Thyroid gland (tissue), 4 donors: ENCODE data around the gene TCF12. TPM values are rescaled to one million over a fixed set of nuclear protein-coding genes. Genes with fewer than 3 reads are reported as not detected.
"Not testable (repeated sequence)": the region's sequence is repeated elsewhere in the genome, so short reads cannot be mapped to it uniquely, and the experiment has no call there.

ENCODE experiments used
- DNase-seq, 2 donors: peaks; one replicate each; pipeline ENCODE4 v3.0.0-alpha.2; 2019
- H3K27ac ChIP-seq, 3 donors: fragments of 200-600 bp; sonication (generic); 1 replicate in 2 of 3; 2 replicates in 1 of 3; pipeline ENCODE4 v1.5.1; 2016 to 2019; ENCODE audit warnings: mild to moderate bottlenecking in 1 of 3, moderate library complexity in 1 of 3
- H3K27me3 ChIP-seq: fragments of 200-600 bp; sonication (generic); one replicate; pipeline ENCODE4 v1.5.1; 2019
- H3K36me3 ChIP-seq, 2 donors: fragments of 200-600 bp; sonication (generic); one replicate each; pipeline ENCODE4 v1.5.1; 2016 to 2019
- H3K4me1 ChIP-seq, 2 donors: fragments of 200-600 bp; sonication (generic); one replicate each; pipeline ENCODE4 v1.5.1; 2017 to 2019
- H3K4me3 ChIP-seq, 3 donors: fragments of 200-600 bp; sonication (generic); replicated peaks in 1 of 3; 1 replicate in 2 of 3; 2 replicates in 1 of 3; pipeline ENCODE4 v1.5.1; 2016; ENCODE audit warnings: mild to moderate bottlenecking in 1 of 3
- H3K9me3 ChIP-seq: fragments of 200-600 bp; sonication (generic); one replicate; pipeline ENCODE4 v1.5.1; 2017
- POLR2A ChIP-seq, 2 donors: fragments of 450-650 bp; IDR thresholded peaks; one replicate each; pipeline ENCODE4 v1.6.1; 2017; ENCODE audit warnings: antibody characterized with exemption in 2 of 2, mild to moderate bottlenecking in 2 of 2, moderate library complexity in 1 of 2
- WGBS, 2 donors: methylation state at CpG; one replicate each; pipeline ENCODE4 v1.1.5; 2017; 5-methylcytosine and 5-hydroxymethylcytosine counted together
- intact Hi-C: fragments of 100-400 bp; cut with DNase I; formaldehyde crosslinking; loops from one replicate; pipeline ENCODE4 v1.15.1; 2023
- total RNA-seq, 4 donors: library from RNA; depleted of rRNA; stranded (reverse); fragments of >200 nt; gene quantifications; one replicate each; pipeline ENCODE4 v1.2.3, GENCODE V29; 2016
- TF ChIP-seq, protein P1 (sequence below), 6 experiments: fragments of 200-600 bp in 3 of 6; fragments of 450-650 bp in 3 of 6; sonication (generic) in 3 of 6; IDR thresholded peaks; one replicate each; pipeline ENCODE4 v1.5.1; 2016 to 2019; ENCODE audit warnings: antibody characterized with exemption in 6 of 6, mild to moderate bottlenecking in 2 of 6, inconsistent platforms in 1 of 6, moderate library complexity in 1 of 6

TCF12 gene
- total RNA-seq, 4 donors from 2014 or later, result 54.8 to 156 (median 108) TPM

- H3K27me3 ChIP-seq, result no peaks in the 10 kb centered on the region
- H3K9me3 ChIP-seq, result no peaks in the 10 kb centered on the region
- no peak for TF ChIP-seq POLR2A (IDR thresholded peaks at IDR 0.05)
- TF ChIP-seq, protein P1, sequence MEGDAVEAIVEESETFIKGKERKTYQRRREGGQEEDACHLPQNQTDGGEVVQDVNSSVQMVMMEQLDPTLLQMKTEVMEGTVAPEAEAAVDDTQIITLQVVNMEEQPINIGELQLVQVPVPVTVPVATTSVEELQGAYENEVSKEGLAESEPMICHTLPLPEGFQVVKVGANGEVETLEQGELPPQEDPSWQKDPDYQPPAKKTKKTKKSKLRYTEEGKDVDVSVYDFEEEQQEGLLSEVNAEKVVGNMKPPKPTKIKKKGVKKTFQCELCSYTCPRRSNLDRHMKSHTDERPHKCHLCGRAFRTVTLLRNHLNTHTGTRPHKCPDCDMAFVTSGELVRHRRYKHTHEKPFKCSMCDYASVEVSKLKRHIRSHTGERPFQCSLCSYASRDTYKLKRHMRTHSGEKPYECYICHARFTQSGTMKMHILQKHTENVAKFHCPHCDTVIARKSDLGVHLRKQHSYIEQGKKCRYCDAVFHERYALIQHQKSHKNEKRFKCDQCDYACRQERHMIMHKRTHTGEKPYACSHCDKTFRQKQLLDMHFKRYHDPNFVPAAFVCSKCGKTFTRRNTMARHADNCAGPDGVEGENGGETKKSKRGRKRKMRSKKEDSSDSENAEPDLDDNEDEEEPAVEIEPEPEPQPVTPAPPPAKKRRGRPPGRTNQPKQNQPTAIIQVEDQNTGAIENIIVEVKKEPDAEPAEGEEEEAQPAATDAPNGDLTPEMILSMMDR (IDR thresholded peaks at IDR 0.05), result no peak
- no peak for DNase-seq
- intact Hi-C loops, result loop anchor here (10.0 kb wide), 1 partner anchor 385 kb away; no protein-coding TSS in a partner anchor
- H3K4me1 ChIP-seq, result peaks cover 0 to 16% of the 10 kb centered on the region in 2 donors
- no peak overlapping the region for H3K27ac ChIP-seq
- H3K4me3 ChIP-seq, result no peak overlapping the region
- 87 to 92% methylated on average over 4 of the region's 4 CpGs for WGBS, 2 donors
- H3K36me3 ChIP-seq, result no peaks in the 10 kb centered on the region
These were observed 231.8 kb downstream of the TCF12 start for GRCh38 chr15:57150066-57150865.

DNA sequence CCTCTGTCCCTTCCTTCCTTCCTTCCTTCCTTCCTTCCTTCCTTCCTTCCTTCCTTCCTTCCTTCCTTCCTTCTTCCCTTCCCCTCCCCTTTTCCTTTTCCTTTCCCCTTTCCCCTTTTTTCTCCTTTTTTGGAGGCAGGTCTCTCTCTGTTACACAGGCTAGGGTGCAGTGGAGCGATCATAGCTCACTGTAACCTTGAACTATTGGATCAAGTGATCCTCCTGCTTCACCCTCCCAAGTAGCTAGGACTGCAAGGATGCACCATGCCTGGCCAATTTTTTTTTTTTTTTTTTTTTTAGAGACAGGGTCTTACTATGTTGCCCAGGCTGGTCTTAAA is 232.4 kb downstream of the TCF12 start:
- H3K27me3 ChIP-seq, DNase-seq, H3K27ac ChIP-seq, H3K36me3 ChIP-seq, H3K9me3 ChIP-seq, H3K4me3 ChIP-seq: not testable (repeated sequence)
- H3K4me1 ChIP-seq, result peaks cover 0 to 16% of the 10 kb centered on the region in 2 donors
- intact Hi-C loops, result loop anchor here (10.0 kb wide), 1 partner anchor 384 kb away; no protein-coding TSS in a partner anchor
- 95 to 100% methylated on average over 1 of the region's 1 CpG for WGBS, 2 donors

DNA sequence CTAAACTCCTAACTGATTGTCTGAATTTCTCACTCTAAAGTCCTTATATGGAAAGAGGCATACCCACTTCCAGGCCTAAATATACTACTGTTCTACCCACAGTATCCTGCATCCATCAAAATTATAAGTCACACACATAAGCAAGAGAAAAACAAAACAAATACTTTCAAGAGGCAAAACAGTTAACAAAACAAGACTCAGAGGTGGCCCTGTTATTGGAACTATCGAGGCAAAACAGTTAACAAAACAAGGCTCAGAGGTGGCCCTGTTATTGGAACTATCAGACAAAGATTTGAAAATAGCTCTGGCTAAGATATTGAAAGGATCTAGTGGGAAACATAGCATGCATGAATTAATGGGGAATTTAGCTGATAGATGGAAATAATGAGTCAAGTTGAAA is 233.7 kb downstream of the TCF12 start:
- DNase-seq, result no peak
- H3K4me3 ChIP-seq, result no peak overlapping the region
- H3K36me3 ChIP-seq, result no peaks in the 10 kb centered on the region
- H3K27ac ChIP-seq, result no peak overlapping the region
- H3K9me3 ChIP-seq, result no peaks in the 10 kb centered on the region
- no peak for TF ChIP-seq POLR2A (IDR thresholded peaks at IDR 0.05)
- TF ChIP-seq, protein P1 (IDR thresholded peaks at IDR 0.05), result no peak
- H3K4me1 ChIP-seq, result peaks cover 0 to 12% of the 10 kb centered on the region in 2 donors
- H3K27me3 ChIP-seq, result no peaks in the 10 kb centered on the region
- intact Hi-C loops, result loop anchor here (10.0 kb wide), 1 partner anchor 383 kb away; no protein-coding TSS in a partner anchor
- 91 to 95% methylated on average over 1 of the region's 1 CpG for WGBS, 2 donors

DNA sequence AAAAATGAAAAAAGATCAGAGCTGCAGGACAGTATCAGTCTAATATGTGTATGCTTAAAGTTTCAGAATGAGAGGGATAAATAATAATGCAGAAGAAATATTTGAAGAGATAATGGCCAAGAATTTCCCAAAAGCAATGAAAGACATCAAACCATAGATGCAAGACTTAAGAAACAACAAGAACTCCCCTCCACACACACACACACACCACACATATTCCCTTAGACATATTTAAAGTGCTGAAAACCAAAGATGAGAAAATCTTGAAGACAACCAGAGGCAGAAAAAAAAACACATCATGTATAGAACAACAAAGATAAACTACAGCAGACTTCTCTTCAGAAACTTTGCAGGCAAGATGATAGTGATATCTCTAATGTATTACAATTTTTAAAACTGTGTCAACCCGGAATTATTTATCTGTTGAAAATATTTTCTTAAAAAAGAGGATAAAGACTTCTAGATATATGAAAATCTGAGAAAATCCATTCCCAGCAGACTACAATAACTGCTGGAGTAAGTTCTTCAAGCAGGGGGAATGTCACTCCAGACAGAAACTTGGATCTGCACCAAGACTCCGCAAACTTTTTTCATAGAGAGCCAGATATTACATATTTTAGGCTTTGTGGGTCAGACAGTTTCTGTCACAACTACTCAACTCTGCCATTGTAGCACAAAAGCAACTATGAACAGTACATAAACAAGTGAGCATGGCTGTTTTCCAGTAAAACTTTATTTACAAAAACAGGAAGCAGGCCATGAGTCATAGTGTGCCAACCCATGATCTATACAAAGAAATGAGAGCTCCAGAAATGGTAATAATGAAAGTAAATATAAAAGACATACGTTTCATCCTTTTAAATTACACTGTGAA is 234.5 kb downstream of the TCF12 start:
- Histone ChIP-seq H3K9me3 (no peaks in the 10 kb centered on the region), H3K36me3 (no peaks in the 10 kb centered on the region), H3K4me3 (no peak overlapping the region), H3K27ac (no peak overlapping the region), H3K27me3 (no peaks in the 10 kb centered on the region), H3K4me1 (peaks cover 0 to 12% of the 10 kb centered on the region in 2 donors)
- TF ChIP-seq POLR2A (IDR thresholded peaks at IDR 0.05), result no peak
- intact Hi-C loops, result loop anchor here (10.0 kb wide), 1 partner anchor 382 kb away; no protein-coding TSS in a partner anchor
- DNase-seq, result no peak
- 71 to 76% methylated on average over 3 of the region's 3 CpGs for WGBS, 2 donors

DNA sequence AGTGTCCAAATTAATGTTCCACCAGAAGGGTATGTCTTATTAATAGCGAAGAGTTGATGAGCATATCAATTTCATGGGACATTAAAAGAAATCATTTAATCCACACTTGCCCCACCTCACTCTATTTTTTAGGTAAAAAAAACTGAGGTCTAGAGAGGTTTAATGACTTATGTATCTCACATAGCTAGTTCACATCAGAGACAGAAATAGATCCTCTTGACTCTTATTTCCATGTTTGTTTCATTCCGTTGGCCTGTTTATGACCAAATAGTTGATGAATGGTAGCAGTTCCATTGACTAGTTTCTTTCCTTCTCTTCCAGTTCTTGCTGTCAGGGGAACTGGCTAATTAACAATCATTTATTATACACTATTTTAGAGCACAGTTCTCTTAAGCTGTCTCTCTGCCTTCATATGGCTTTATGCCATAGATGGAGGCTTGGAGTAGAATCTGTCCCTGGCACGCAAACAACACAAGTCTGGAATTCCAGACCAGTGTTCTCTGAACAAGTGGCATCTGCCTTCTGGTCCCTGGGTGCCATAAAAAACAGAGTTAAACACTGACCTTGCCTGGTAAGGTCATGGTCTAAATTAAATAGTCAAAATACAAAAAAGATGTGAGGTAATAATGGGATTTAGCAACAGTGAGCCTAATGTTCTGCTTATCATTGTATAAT is 237.9 kb downstream of the TCF12 start:
- H3K4me3 ChIP-seq, result no peak overlapping the region
- no peak overlapping the region for H3K27ac ChIP-seq
- no peak for TF ChIP-seq POLR2A (IDR thresholded peaks at IDR 0.05)
- TF ChIP-seq, protein P1 (IDR thresholded peaks at IDR 0.05), result no peak
- no peaks in the 10 kb centered on the region for H3K4me1 ChIP-seq
- H3K9me3 ChIP-seq, result no peaks in the 10 kb centered on the region
- no peak for DNase-seq
- intact Hi-C loops, result loop anchor here (10.0 kb wide), 1 partner anchor 378 kb away; no protein-coding TSS in a partner anchor
- no peaks in the 10 kb centered on the region for H3K27me3 ChIP-seq
- 52 to 60% methylated on average over 3 of the region's 3 CpGs for WGBS, 2 donors
- H3K36me3 ChIP-seq, result no peaks in the 10 kb centered on the region
